ENCODE measurements around the gene TCF23. TPM values are rescaled to one million over a fixed set of nuclear protein-coding genes. Genes with fewer than 3 reads are reported as not detected.

Gene TCF23
- total RNA-seq, 1 experiment from 2014 or later, result 0.03 TPM

- TF ChIP-seq, protein P1, sequence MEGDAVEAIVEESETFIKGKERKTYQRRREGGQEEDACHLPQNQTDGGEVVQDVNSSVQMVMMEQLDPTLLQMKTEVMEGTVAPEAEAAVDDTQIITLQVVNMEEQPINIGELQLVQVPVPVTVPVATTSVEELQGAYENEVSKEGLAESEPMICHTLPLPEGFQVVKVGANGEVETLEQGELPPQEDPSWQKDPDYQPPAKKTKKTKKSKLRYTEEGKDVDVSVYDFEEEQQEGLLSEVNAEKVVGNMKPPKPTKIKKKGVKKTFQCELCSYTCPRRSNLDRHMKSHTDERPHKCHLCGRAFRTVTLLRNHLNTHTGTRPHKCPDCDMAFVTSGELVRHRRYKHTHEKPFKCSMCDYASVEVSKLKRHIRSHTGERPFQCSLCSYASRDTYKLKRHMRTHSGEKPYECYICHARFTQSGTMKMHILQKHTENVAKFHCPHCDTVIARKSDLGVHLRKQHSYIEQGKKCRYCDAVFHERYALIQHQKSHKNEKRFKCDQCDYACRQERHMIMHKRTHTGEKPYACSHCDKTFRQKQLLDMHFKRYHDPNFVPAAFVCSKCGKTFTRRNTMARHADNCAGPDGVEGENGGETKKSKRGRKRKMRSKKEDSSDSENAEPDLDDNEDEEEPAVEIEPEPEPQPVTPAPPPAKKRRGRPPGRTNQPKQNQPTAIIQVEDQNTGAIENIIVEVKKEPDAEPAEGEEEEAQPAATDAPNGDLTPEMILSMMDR (IDR thresholded peaks at IDR 0.05), result no peak
- ATAC-seq (no peak), DNase-seq (ENCODE audit: low read depth, low spot score) (no peak)
- intact Hi-C loops (cut with micrococcal nuclease; ENCODE audit: unreplicated experiment) (no loop called here), in situ Hi-C loops (cut with HindIII; ENCODE audit: low pct_unique_long_range_greater_than_20kb, low sequenced_read_pairs) (no loop called here)
- POLR2A ChIA-PET, result no interaction called here
- Histone ChIP-seq H3K4me1 (ENCODE audit: control insufficient read depth, insufficient read depth, low read length) (peaks cover 5% of the 10 kb centered on the region), H3K4me3 (ENCODE audit: low read depth in 2 of 2, low read length in 2 of 2) (no peak overlapping the region), H3K36me3 (ENCODE audit: control insufficient read depth, insufficient read depth, low read length) (peaks cover 4% of the 10 kb centered on the region; the same call in 1 of the 2 replicates), H3K27me3 (ENCODE audit: control insufficient read depth, insufficient read depth, low read length) (no peaks in the 10 kb centered on the region), H3K27ac (ENCODE audit: low read length) (peak overlapping the region; percentile 89; the same call in 1 of the 2 replicates), H3K9me3 (ENCODE audit: control insufficient read depth, insufficient read depth, low read depth, low read length) (no peaks in the 10 kb centered on the region)
- CTCF ChIA-PET, result no interaction called here
- no TSS peak for BruUV-seq (replicated peaks)
These were observed 13.3 kb upstream of the TCF23 start for GRCh38 chr2:27135478-27135955.

- TF ChIP-seq, protein P2, sequence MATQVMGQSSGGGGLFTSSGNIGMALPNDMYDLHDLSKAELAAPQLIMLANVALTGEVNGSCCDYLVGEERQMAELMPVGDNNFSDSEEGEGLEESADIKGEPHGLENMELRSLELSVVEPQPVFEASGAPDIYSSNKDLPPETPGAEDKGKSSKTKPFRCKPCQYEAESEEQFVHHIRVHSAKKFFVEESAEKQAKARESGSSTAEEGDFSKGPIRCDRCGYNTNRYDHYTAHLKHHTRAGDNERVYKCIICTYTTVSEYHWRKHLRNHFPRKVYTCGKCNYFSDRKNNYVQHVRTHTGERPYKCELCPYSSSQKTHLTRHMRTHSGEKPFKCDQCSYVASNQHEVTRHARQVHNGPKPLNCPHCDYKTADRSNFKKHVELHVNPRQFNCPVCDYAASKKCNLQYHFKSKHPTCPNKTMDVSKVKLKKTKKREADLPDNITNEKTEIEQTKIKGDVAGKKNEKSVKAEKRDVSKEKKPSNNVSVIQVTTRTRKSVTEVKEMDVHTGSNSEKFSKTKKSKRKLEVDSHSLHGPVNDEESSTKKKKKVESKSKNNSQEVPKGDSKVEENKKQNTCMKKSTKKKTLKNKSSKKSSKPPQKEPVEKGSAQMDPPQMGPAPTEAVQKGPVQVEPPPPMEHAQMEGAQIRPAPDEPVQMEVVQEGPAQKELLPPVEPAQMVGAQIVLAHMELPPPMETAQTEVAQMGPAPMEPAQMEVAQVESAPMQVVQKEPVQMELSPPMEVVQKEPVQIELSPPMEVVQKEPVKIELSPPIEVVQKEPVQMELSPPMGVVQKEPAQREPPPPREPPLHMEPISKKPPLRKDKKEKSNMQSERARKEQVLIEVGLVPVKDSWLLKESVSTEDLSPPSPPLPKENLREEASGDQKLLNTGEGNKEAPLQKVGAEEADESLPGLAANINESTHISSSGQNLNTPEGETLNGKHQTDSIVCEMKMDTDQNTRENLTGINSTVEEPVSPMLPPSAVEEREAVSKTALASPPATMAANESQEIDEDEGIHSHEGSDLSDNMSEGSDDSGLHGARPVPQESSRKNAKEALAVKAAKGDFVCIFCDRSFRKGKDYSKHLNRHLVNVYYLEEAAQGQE (IDR thresholded peaks at IDR 0.05; ENCODE audit: insufficient read depth in 1 of 2, low read depth in 2 of 2, low read length in 1 of 2), result no peak
- TF ChIP-seq TCF7L2 (IDR thresholded peaks at IDR 0.05; ENCODE audit: low read depth, low read length) (no peak), SIN3A (IDR thresholded peaks at IDR 0.05; ENCODE audit: borderline replicate concordance, insufficient read depth, low read depth, low read length) (no peak), POLR2AphosphoS5 (IDR thresholded peaks at IDR 0.05; ENCODE audit: low read depth, low read length) (no peak)
- TF ChIP-seq, protein P1 (IDR thresholded peaks at IDR 0.05), result no peak
- BruUV-seq (replicated peaks), result no TSS peak
- intact Hi-C loops (cut with micrococcal nuclease; ENCODE audit: unreplicated experiment) (no loop called here), in situ Hi-C loops (cut with HindIII; ENCODE audit: low pct_unique_long_range_greater_than_20kb, low sequenced_read_pairs) (no loop called here)
- ATAC-seq (no peak), DNase-seq (ENCODE audit: low read depth, low spot score) (no peak)
- Histone ChIP-seq H3K9me3 (ENCODE audit: control insufficient read depth, insufficient read depth, low read depth, low read length) (no peaks in the 10 kb centered on the region), H3K27ac (ENCODE audit: low read length) (no peak overlapping the region), H3K36me3 (ENCODE audit: control insufficient read depth, insufficient read depth, low read length) (peaks cover 4% of the 10 kb centered on the region; the same call in 1 of the 2 replicates), H3K27me3 (ENCODE audit: control insufficient read depth, insufficient read depth, low read length) (no peaks in the 10 kb centered on the region), H3K4me3 (ENCODE audit: low read depth in 2 of 2, low read length in 2 of 2) (no peak overlapping the region), H3K4me1 (ENCODE audit: control insufficient read depth, insufficient read depth, low read length) (peaks cover 5% of the 10 kb centered on the region)
- CTCF ChIA-PET, result interaction anchor here (0.6 kb wide), 1 partner anchor 13 kb away, joined by 5 read pairs; no protein-coding TSS in a partner anchor
- POLR2A ChIA-PET, result interaction anchor here (0.6 to 0.7 kb wide), 2 partner anchors 20 to 24 kb away, joined by 8 to 11 read pairs; no protein-coding TSS in a partner anchor
These were observed 12.1 kb upstream of the TCF23 start for GRCh38 chr2:27136751-27137150.
